ENCODE data around the gene MAT1A.
"Not testable (repeated sequence)": the region's sequence is repeated elsewhere in the genome, so short reads cannot be mapped to it uniquely, and the experiment has no call there.

Gene MAT1A

GRCh38 chr10:80223031-80223419 is 66.4 kb downstream of the MAT1A start:
- not testable (repeated sequence) for DNase-seq (ENCODE audit: low read depth)

Data from GM04503 (cell line).